M059J (cell line): ENCODE results near the gene RBM15B. TPM values are rescaled to one million over a fixed set of nuclear protein-coding genes. Genes with fewer than 3 reads are reported as not detected.

Experiments used
- DNase-seq: peaks from one replicate; pipeline ENCODE4 v3.0.0-alpha.2; 2012; ENCODE audit warnings: low read depth
- total RNA-seq: library from RNA; depleted of rRNA; stranded (reverse); fragments of >200 nt; shearing (Covaris generic); gene quantifications from 2 replicates; pipeline ENCODE4 v1.2.3, GENCODE V29; 2014; rRNA removed

RBM15B gene
- total RNA-seq, 1 experiment from 2014 or later, result 13.3 TPM

- no peak for DNase-seq
Measured at GRCh38 chr3:51445544-51446280, 54.6 kb downstream of the RBM15B start.

Other genes with a start within 250 kb of the RBM15B start
- 190 and 279 TPM in 2 replicates for gene MANF, start 6.0 kb upstream of the RBM15B start, total RNA-seq
- gene DCAF1, start 108.7 kb downstream of the RBM15B start, total RNA-seq, result 8.8 and 12.6 TPM in 2 replicates
- 5.8 and 7.4 TPM in 2 replicates for gene RAD54L2, start 147.4 kb downstream of the RBM15B start, total RNA-seq